Measurements from ENCODE around the gene DCTN2.
A peak's percentile ranks its signal among the peaks of the same experiment; 100 is the strongest.

Gene DCTN2

DNA sequence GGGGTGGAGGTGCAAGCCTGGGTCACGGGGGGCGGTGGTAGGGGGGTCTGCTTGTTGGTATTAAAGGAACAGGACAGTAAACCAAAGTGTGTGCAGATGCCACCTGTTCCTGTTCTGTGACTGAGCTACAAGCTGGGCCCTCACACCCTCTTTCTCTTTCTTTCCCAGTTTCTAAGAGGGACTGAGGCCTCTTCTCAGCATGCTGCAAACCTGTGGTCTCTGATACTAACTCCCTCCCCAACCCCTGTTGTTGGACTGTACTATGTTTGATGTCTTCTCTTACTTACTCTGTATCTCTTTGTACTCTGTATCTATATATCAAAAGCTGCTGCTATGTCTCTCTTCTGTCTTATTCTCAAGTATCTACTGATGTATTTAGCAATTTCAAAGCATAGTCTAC is 37.1 kb upstream of the DCTN2 start:
- Mint-ChIP-seq H3K27me3 (ENCODE audit: low read depth, poor library complexity) (peaks cover 12% of the 10 kb centered on the region), H3K27ac (no peak overlapping the region), H3K4me3 (no peak overlapping the region), H3K36me3 (ENCODE audit: low read depth) (no peaks in the 10 kb centered on the region), H3K9me3 (no peaks in the 10 kb centered on the region), H3K4me1 (no peaks in the 10 kb centered on the region)
- DNase-seq = no peak
- TF ChIP-seq, protein P1, sequence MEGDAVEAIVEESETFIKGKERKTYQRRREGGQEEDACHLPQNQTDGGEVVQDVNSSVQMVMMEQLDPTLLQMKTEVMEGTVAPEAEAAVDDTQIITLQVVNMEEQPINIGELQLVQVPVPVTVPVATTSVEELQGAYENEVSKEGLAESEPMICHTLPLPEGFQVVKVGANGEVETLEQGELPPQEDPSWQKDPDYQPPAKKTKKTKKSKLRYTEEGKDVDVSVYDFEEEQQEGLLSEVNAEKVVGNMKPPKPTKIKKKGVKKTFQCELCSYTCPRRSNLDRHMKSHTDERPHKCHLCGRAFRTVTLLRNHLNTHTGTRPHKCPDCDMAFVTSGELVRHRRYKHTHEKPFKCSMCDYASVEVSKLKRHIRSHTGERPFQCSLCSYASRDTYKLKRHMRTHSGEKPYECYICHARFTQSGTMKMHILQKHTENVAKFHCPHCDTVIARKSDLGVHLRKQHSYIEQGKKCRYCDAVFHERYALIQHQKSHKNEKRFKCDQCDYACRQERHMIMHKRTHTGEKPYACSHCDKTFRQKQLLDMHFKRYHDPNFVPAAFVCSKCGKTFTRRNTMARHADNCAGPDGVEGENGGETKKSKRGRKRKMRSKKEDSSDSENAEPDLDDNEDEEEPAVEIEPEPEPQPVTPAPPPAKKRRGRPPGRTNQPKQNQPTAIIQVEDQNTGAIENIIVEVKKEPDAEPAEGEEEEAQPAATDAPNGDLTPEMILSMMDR (IDR thresholded peaks at IDR 0.05) = no peak

DNA sequence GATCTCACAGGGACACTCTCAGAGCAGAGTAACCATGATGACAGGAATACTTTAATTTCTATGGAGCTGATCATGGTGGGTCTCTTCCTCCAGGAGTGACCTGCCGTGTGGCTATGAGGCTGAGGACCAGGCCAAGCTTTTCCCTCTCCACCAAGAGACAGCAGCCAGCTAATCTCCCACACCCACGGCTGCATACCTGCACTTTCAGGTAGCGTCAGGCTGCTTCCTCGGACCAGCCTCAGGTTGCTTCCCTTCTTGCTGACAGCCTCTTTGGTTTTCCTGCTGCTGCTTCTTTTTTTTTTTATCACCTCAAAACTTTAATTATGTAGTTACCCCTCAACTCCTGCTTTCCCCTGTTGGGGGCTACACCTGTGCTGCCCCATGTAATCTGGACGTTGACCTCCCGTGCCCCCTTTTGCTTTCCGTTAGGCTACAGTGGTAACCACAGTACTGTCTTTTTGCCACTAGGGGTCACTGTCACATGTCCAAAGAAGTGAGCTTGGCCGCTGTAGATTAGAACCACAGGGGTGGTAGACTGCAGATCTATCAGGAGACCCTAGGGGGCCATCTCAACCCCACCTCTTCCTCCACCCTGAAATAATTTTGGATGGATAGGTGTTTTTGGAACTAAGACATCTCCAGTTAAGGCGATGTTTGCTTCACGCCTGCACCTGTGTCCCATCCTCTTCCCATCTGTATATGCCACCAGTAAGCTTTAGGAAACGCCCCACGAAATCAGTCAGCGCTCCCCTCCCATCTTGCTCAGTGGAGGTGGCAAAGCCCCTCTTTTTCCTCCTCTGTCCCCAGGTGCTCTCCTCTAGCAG is 36.2 kb upstream of the DCTN2 start:
- peak; percentile 75 for DNase-seq
- no peak overlapping the region for H3K27ac Mint-ChIP-seq
- peaks cover 15% of the 10 kb centered on the region for H3K27me3 Mint-ChIP-seq (ENCODE audit: low read depth, poor library complexity)
- TF ChIP-seq, protein P1 (IDR thresholded peaks at IDR 0.05) = peak; percentile 91
- H3K9me3 Mint-ChIP-seq = no peaks in the 10 kb centered on the region
- no peaks in the 10 kb centered on the region for H3K36me3 Mint-ChIP-seq (ENCODE audit: low read depth)
- H3K4me1 Mint-ChIP-seq = no peaks in the 10 kb centered on the region
- no peak overlapping the region for H3K4me3 Mint-ChIP-seq

DNA sequence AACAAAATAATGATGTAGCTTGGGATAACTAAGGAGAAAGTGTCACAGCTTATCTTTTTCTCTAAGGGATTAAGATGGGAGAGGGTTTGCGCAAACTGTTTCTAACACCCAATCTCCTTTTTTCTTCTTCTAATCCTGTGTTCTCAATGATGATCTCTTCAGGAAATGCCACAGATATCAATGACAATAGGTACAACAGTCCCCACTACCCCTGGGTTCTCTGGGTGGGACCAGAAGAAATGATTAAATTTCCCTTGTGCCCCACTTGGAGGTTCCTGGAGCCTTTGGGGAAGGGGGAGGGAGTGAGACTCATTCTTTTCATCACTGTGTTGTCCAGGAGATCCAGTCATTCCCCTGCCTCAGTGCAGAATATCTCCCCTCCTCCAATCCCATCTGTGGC is 35.4 kb upstream of the DCTN2 start:
- no peak overlapping the region for H3K4me3 Mint-ChIP-seq
- H3K4me1 Mint-ChIP-seq = no peaks in the 10 kb centered on the region
- no peak overlapping the region for H3K27ac Mint-ChIP-seq
- H3K36me3 Mint-ChIP-seq (ENCODE audit: low read depth) = no peaks in the 10 kb centered on the region
- H3K27me3 Mint-ChIP-seq (ENCODE audit: low read depth, poor library complexity) = peaks cover 15% of the 10 kb centered on the region
- TF ChIP-seq, protein P1 (IDR thresholded peaks at IDR 0.05) = no peak
- no peaks in the 10 kb centered on the region for H3K9me3 Mint-ChIP-seq
- no peak for DNase-seq

DNA sequence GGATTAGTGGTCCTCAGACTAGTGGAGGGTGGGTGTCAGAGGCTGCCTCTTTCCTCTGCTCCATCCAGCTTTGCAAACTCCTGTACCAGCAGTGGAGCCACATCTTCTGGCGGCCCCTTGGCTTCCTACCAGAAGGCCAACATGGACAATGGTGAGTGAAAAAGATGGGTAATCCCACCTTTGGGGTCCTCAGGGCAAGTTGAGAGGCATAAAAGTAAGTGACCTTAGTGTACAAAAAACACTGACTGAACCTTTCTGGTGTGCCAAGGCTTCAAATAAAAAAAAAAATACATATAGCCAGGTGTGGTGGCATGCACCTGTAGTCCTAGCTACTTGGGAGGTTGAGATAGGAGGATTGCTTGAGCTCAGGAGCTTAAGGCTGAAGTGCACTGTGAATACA is 34.8 kb upstream of the DCTN2 start:
- TF ChIP-seq, protein P1 (IDR thresholded peaks at IDR 0.05) = no peak
- DNase-seq = no peak
- Mint-ChIP-seq H3K27ac (no peak overlapping the region), H3K4me1 (no peaks in the 10 kb centered on the region), H3K9me3 (no peaks in the 10 kb centered on the region), H3K27me3 (ENCODE audit: low read depth, poor library complexity) (peaks cover 15% of the 10 kb centered on the region), H3K4me3 (no peak overlapping the region), H3K36me3 (ENCODE audit: low read depth) (no peaks in the 10 kb centered on the region)

DNA sequence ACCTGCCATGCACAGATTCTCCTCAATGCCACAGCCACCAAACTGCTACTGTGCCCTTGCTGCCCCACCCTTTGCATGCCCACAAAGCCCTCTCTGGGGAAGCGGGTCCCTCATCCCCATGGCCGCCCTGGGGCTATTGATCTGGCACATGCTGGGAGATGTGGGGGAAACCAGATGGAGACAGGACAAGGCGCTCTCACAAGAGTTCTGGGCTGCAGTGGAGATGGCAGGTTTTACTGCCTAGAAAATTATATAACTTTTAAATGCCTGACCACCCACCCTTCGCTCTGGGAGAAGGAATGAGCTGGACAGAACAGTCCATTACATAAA is 33.4 kb upstream of the DCTN2 start:
- no peak overlapping the region for H3K27ac Mint-ChIP-seq
- no peak for DNase-seq
- no peak overlapping the region for H3K4me3 Mint-ChIP-seq
- no peaks in the 10 kb centered on the region for H3K36me3 Mint-ChIP-seq (ENCODE audit: low read depth)
- no peaks in the 10 kb centered on the region for H3K9me3 Mint-ChIP-seq
- H3K4me1 Mint-ChIP-seq = no peaks in the 10 kb centered on the region
- H3K27me3 Mint-ChIP-seq (ENCODE audit: low read depth, poor library complexity) = peaks cover 15% of the 10 kb centered on the region
- TF ChIP-seq, protein P1 (IDR thresholded peaks at IDR 0.05) = no peak

Measured in nephron progenitor cell (in vitro differentiated cells).